GM12892 (cell line): ENCODE data around the gene STK39.

Experiments used
- POLR2A ChIP-seq: IDR thresholded peaks from 2 replicates; pipeline ENCODE4 v1.6.1; 2011; ENCODE audit warnings: low read depth, low read length, control low read depth
- POLR2AphosphoS5 ChIP-seq: IDR thresholded peaks from 2 replicates; pipeline ENCODE4 v1.6.1; 2011; ENCODE audit warnings: low read depth, low read length, control low read depth
- TAF1 ChIP-seq: IDR thresholded peaks from 2 replicates; pipeline ENCODE4 v1.6.1; 2011; ENCODE audit warnings: low read depth, mild to moderate bottlenecking, control low read depth, low read length, borderline replicate concordance

DNA sequence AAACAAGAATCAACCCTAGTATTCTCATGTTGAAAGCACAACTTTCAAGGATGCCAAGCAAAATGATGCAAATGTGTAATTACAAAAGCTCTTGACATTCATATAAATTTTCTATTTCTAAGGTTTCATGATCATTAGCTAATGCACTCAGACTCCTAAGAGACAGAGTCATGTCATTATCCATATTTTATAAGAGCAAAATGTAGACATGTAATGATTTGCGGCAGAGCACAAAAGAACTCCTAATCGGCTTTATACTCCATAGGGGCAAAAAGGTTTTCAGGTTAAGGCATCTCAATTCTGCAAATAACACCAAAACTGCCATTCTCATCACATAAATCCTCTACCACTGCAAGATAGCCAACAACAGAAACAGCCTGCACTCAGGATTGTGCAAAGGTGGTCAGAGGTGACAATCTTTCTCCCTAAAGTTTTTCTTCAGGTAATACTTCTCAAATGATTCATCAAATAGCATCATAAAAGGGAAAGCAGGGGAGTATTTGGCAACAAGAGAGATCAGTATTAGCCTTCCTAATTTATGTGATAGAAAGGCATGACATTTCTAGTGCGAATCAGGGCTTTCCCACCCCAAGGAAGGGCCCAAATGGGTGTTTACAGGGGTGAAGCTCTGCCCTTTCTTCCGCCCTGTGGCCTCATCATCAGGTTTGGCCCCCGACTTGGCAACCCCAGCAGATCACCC lies 64.7 kb downstream of the STK39 start:
- TF ChIP-seq POLR2AphosphoS5: no peak
- no peak for TF ChIP-seq POLR2A
- TF ChIP-seq TAF1: no peak
